ENCODE measurements around the gene MARVELD3. TPM values are rescaled to one million over a fixed set of nuclear protein-coding genes. Genes with fewer than 3 reads are reported as not detected.

Gene MARVELD3
- polyA plus RNA-seq, 1 donor (not counting 4 experiments of a cell fraction or from before 2014, with no cell fraction given) = 11.6 TPM

GRCh38 chr16:71628810-71629209, 2.8 kb downstream of the MARVELD3 start:
- no peaks in the 10 kb centered on the region for H3K9me1 ChIP-seq (ENCODE audit: control insufficient read depth, extremely low read depth, insufficient read depth, low read length)
- peaks cover 2% of the 10 kb centered on the region for H3K79me2 ChIP-seq (ENCODE audit: control insufficient read depth, insufficient read depth, low read length)
- no peak overlapping the region for H3K9ac ChIP-seq (ENCODE audit: control insufficient read depth, extremely low read depth, insufficient read depth, low read length)
- H2AFZ ChIP-seq (ENCODE audit: control insufficient read depth, low read length) = no peak overlapping the region
- peaks cover 2 to 3% of the 10 kb centered on the region in 2 experiments for H3K36me3 ChIP-seq (ENCODE audit: control insufficient read depth in 2 of 2, extremely low read depth in 1 of 2, insufficient read depth in 2 of 2, low read length in 2 of 2)
- no peak overlapping the region for H3K4me3 ChIP-seq (ENCODE audit: control insufficient read depth in 2 of 3, extremely low read depth in 1 of 3, insufficient read depth in 2 of 3, low read depth in 1 of 3, low read length in 3 of 3)
- FAIRE-seq = peak; percentile 90
- peak overlapping the region; percentile 12 for H3K4me2 ChIP-seq (ENCODE audit: control insufficient read depth, extremely low read depth, insufficient read depth, low read depth, low read length)
- peak; percentile 45 for DNase-seq (ENCODE audit: low read depth, low spot score)
- H3K27ac ChIP-seq (ENCODE audit: control insufficient read depth, insufficient read depth, low read length) = no peak overlapping the region
- TF ChIP-seq CTCF (optimal IDR thresholded peaks at IDR 0.05 in 1 of 3, IDR thresholded peaks at IDR 0.05 in 1 of 3, conservative IDR thresholded peaks at IDR 0.05 in 1 of 3; ENCODE audit: extremely low read depth in 1 of 3, insufficient read depth in 2 of 3, low read length in 3 of 3) (no peak), EZH2 (IDR thresholded peaks at IDR 0.05; ENCODE audit: low read length) (no peak)
- no peaks in the 10 kb centered on the region for H4K20me1 ChIP-seq (ENCODE audit: control insufficient read depth, extremely low read depth, insufficient read depth, low read length)
- H3K9me3 ChIP-seq (ENCODE audit: control insufficient read depth, low read depth, low read length) = no peaks in the 10 kb centered on the region
- dilution Hi-C loops (cut with MboI; ENCODE audit: extremely low pct_ligation_motif_present, low sequenced_read_pairs) = no loop called here
- peaks cover 21% of the 10 kb centered on the region for H3K4me1 ChIP-seq (ENCODE audit: control insufficient read depth, extremely low read depth, insufficient read depth, low read length)
- no peaks in the 10 kb centered on the region for H3K27me3 ChIP-seq (ENCODE audit: control insufficient read depth, extremely low read depth, insufficient read depth, low read length)

GRCh38 chr16:71629278-71630016, 3.5 kb downstream of the MARVELD3 start:
- Histone ChIP-seq H3K4me2 (ENCODE audit: control insufficient read depth, extremely low read depth, insufficient read depth, low read depth, low read length) (peak overlapping the region; percentile 12), H3K4me3 (ENCODE audit: control insufficient read depth in 2 of 3, extremely low read depth in 1 of 3, insufficient read depth in 2 of 3, low read depth in 1 of 3, low read length in 3 of 3) (no peak overlapping the region), H2AFZ (ENCODE audit: control insufficient read depth, low read length) (no peak overlapping the region), H3K9me1 (ENCODE audit: control insufficient read depth, extremely low read depth, insufficient read depth, low read length) (no peaks in the 10 kb centered on the region), H3K4me1 (ENCODE audit: control insufficient read depth, extremely low read depth, insufficient read depth, low read length) (peaks cover 21% of the 10 kb centered on the region), H4K20me1 (ENCODE audit: control insufficient read depth, extremely low read depth, insufficient read depth, low read length) (no peaks in the 10 kb centered on the region), H3K79me2 (ENCODE audit: control insufficient read depth, insufficient read depth, low read length) (peaks cover 6% of the 10 kb centered on the region), H3K27me3 (ENCODE audit: control insufficient read depth, extremely low read depth, insufficient read depth, low read length) (no peaks in the 10 kb centered on the region), H3K9me3 (ENCODE audit: control insufficient read depth, low read depth, low read length) (no peaks in the 10 kb centered on the region), H3K36me3 (ENCODE audit: control insufficient read depth in 2 of 2, extremely low read depth in 1 of 2, insufficient read depth in 2 of 2, low read length in 2 of 2) (peaks cover 6% of the 10 kb centered on the region in 2 experiments), H3K27ac (ENCODE audit: control insufficient read depth, insufficient read depth, low read length) (no peak overlapping the region), H3K9ac (ENCODE audit: control insufficient read depth, extremely low read depth, insufficient read depth, low read length) (no peak overlapping the region)
- dilution Hi-C loops (cut with MboI; ENCODE audit: extremely low pct_ligation_motif_present, low sequenced_read_pairs) = no loop called here
- TF ChIP-seq CTCF (optimal IDR thresholded peaks at IDR 0.05 in 1 of 3, IDR thresholded peaks at IDR 0.05 in 1 of 3, conservative IDR thresholded peaks at IDR 0.05 in 1 of 3; ENCODE audit: extremely low read depth in 1 of 3, insufficient read depth in 2 of 3, low read length in 3 of 3) = no peak
- no peak for TF ChIP-seq EZH2 (IDR thresholded peaks at IDR 0.05; ENCODE audit: low read length)
- FAIRE-seq = no peak
- no peak for DNase-seq (ENCODE audit: low read depth, low spot score)
